NCI-H226 (cell line): Measurements from ENCODE around the gene ERF.
A peak's percentile ranks its signal among the peaks of the same experiment; 100 is the strongest.

ENCODE experiments used
- DNase-seq: peaks from one replicate; pipeline ENCODE4 v3.0.0-alpha.2; 2015

ERF gene

GRCh38 chr19:42206871-42207755 lies 47.8 kb downstream of the ERF start:
- peak; percentile 82 for DNase-seq

- DNase-seq: no peak
Measured at GRCh38 chr19:42204664-42205063, 50.3 kb downstream of the ERF start.

- no peak for DNase-seq
Measured at GRCh38 chr19:42203700-42204099, 51.2 kb downstream of the ERF start.

GRCh38 chr19:42202290-42202880 lies 52.5 kb downstream of the ERF start:
- DNase-seq: no peak

GRCh38 chr19:42201489-42202289 lies 53.2 kb downstream of the ERF start:
- no peak for DNase-seq

- DNase-seq: no peak
Measured at GRCh38 chr19:42200116-42200715, 54.7 kb downstream of the ERF start.

- DNase-seq: peak; percentile 34
Measured at GRCh38 chr19:42199440-42200115, 55.4 kb downstream of the ERF start.

- no peak for DNase-seq
Measured at GRCh38 chr19:42198676-42199439, 56.1 kb downstream of the ERF start.
